Measurements from ENCODE around the gene SEL1L2.
A peak's percentile ranks its signal among the peaks of the same experiment; 100 is the strongest.

The SEL1L2 gene

GRCh38 chr20:13910492-13910891 is 79.9 kb downstream of the SEL1L2 start:
- no peak for TF ChIP-seq CTCF (IDR thresholded peaks at IDR 0.05; ENCODE audit: insufficient read depth, low read length, poor library complexity, severe bottlenecking)
- DNase-seq (ENCODE audit: extremely low read depth, insufficient read length): no peak
- Histone ChIP-seq H3K27me3 (replicated peaks; ENCODE audit: control insufficient read depth, insufficient read depth, low read length) (no peaks in the 10 kb centered on the region), H3K36me3 (ENCODE audit: control insufficient read depth, insufficient read depth, low read length) (no peaks in the 10 kb centered on the region), H3K4me3 (replicated peaks; ENCODE audit: low read depth, low read length) (no peak overlapping the region)

- H3K36me3 ChIP-seq (ENCODE audit: control insufficient read depth, insufficient read depth, low read length): no peaks in the 10 kb centered on the region
- H3K4me3 ChIP-seq (replicated peaks; ENCODE audit: low read depth, low read length): no peak overlapping the region
- TF ChIP-seq CTCF (IDR thresholded peaks at IDR 0.05; ENCODE audit: insufficient read depth, low read length, poor library complexity, severe bottlenecking): no peak
- no peaks in the 10 kb centered on the region for H3K27me3 ChIP-seq (replicated peaks; ENCODE audit: control insufficient read depth, insufficient read depth, low read length)
- DNase-seq (ENCODE audit: extremely low read depth, insufficient read length): no peak
These were observed 81.3 kb downstream of the SEL1L2 start for GRCh38 chr20:13909067-13909466.

- Histone ChIP-seq H3K27me3 (replicated peaks; ENCODE audit: control insufficient read depth, insufficient read depth, low read length) (no peaks in the 10 kb centered on the region), H3K36me3 (ENCODE audit: control insufficient read depth, insufficient read depth, low read length) (no peaks in the 10 kb centered on the region), H3K4me3 (replicated peaks; ENCODE audit: low read depth, low read length) (no peak overlapping the region)
- DNase-seq (ENCODE audit: extremely low read depth, insufficient read length): no peak
- TF ChIP-seq CTCF (IDR thresholded peaks at IDR 0.05; ENCODE audit: insufficient read depth, low read length, poor library complexity, severe bottlenecking): no peak
These were observed 85.6 kb downstream of the SEL1L2 start for GRCh38 chr20:13904766-13905165.

- TF ChIP-seq CTCF (IDR thresholded peaks at IDR 0.05; ENCODE audit: insufficient read depth, low read length, poor library complexity, severe bottlenecking): no peak
- H3K36me3 ChIP-seq (ENCODE audit: control insufficient read depth, insufficient read depth, low read length): no peaks in the 10 kb centered on the region
- no peak for DNase-seq (ENCODE audit: extremely low read depth, insufficient read length)
- no peak overlapping the region for H3K4me3 ChIP-seq (replicated peaks; ENCODE audit: low read depth, low read length)
- no peaks in the 10 kb centered on the region for H3K27me3 ChIP-seq (replicated peaks; ENCODE audit: control insufficient read depth, insufficient read depth, low read length)
These were observed 89.9 kb downstream of the SEL1L2 start for GRCh38 chr20:13900496-13900895.

GRCh38 chr20:13898012-13898612 is 92.3 kb downstream of the SEL1L2 start:
- no peaks in the 10 kb centered on the region for H3K27me3 ChIP-seq (replicated peaks; ENCODE audit: control insufficient read depth, insufficient read depth, low read length)
- H3K4me3 ChIP-seq (replicated peaks; ENCODE audit: low read depth, low read length): no peak overlapping the region
- no peak for DNase-seq (ENCODE audit: extremely low read depth, insufficient read length)
- peak; percentile 20 for TF ChIP-seq CTCF (IDR thresholded peaks at IDR 0.05; ENCODE audit: insufficient read depth, low read length, poor library complexity, severe bottlenecking)
- H3K36me3 ChIP-seq (ENCODE audit: control insufficient read depth, insufficient read depth, low read length): no peaks in the 10 kb centered on the region

GRCh38 chr20:13891575-13891974 is 98.8 kb downstream of the SEL1L2 start:
- no peaks in the 10 kb centered on the region for H3K27me3 ChIP-seq (replicated peaks; ENCODE audit: control insufficient read depth, insufficient read depth, low read length)
- no peaks in the 10 kb centered on the region for H3K36me3 ChIP-seq (ENCODE audit: control insufficient read depth, insufficient read depth, low read length)
- H3K4me3 ChIP-seq (replicated peaks; ENCODE audit: low read depth, low read length): no peak overlapping the region
- TF ChIP-seq CTCF (IDR thresholded peaks at IDR 0.05; ENCODE audit: insufficient read depth, low read length, poor library complexity, severe bottlenecking): no peak
- no peak for DNase-seq (ENCODE audit: extremely low read depth, insufficient read length)

Measured in GM06990 (cell line).